Caco-2 (cell line): Measurements from ENCODE around the gene SANBR. TPM values are rescaled to one million over a fixed set of nuclear protein-coding genes. Genes with fewer than 3 reads are reported as not detected.

ENCODE experiments used
- BruUV-seq: library from RNA; stranded (reverse); fragments of 400-500 nt; replicated peaks from 2 replicates; lab custom pipeline; 2021; lab: Mats Ljungman, UMichigan
- CTCF ChIA-PET: fragments of 300-600 bp; sonication (Branson Sonifier 250); formaldehyde crosslinking; loops from one replicate; lab custom pipeline; 2022; ENCODE audit warnings: antibody characterized with exemption; lab: Charles Lee
- POLR2A ChIA-PET: fragments of 300-600 bp; sonication (Branson Sonifier 250); formaldehyde crosslinking; loops from one replicate; lab custom pipeline; 2022; ENCODE audit warnings: antibody characterized with exemption; lab: Charles Lee
- DNase-seq, 2 experiments: peaks; one replicate each; pipeline versions ENCODE4 v3.0.0 to v3.0.0-alpha.2; 2020 to 2022
- H3K27me3 ChIP-seq: replicated peaks from 2 replicates; pipeline ENCODE4 v1.6.0; 2011; ENCODE audit warnings: low read length; ENCODE audit not compliant: control insufficient read depth, insufficient read depth
- H3K36me3 ChIP-seq: 2 replicates; pipeline ENCODE4 v1.5.1; 2011; ENCODE audit warnings: low read length; ENCODE audit not compliant: control insufficient read depth, insufficient read depth
- H3K4me1 ChIP-seq: fragments of 250-450 bp; sonication (Bioruptor Pico); 2 replicates; pipeline ENCODE4 v1.5.1; 2020; ENCODE audit warnings: mild to moderate bottlenecking
- H3K4me3 ChIP-seq: 2 replicates; pipeline ENCODE4 v1.5.1; 2011; ENCODE audit warnings: low read depth, mild to moderate bottlenecking, control low read depth, low read length
- H3K9me3 ChIP-seq: fragments of 250-450 bp; sonication (Bioruptor Pico); 2 replicates; pipeline ENCODE4 v1.5.1; 2020; ENCODE audit warnings: mild to moderate bottlenecking, moderate library complexity
- H3K27ac Mint-ChIP-seq: one replicate; pipeline ENCODE4 v1.8.0; 2022; ENCODE audit warnings: mixed read lengths; ENCODE audit not compliant: unreplicated experiment
- H3K27me3 Mint-ChIP-seq: one replicate; pipeline ENCODE4 v1.8.0; 2022; ENCODE audit warnings: mixed read lengths; ENCODE audit not compliant: insufficient read depth, unreplicated experiment
- H3K36me3 Mint-ChIP-seq: one replicate; pipeline ENCODE4 v1.8.0; 2022; ENCODE audit warnings: mild to moderate bottlenecking, mixed read lengths; ENCODE audit not compliant: insufficient read depth, unreplicated experiment
- H3K4me1 Mint-ChIP-seq: one replicate; pipeline ENCODE4 v1.8.0; 2022; ENCODE audit warnings: low read depth, mixed read lengths; ENCODE audit not compliant: unreplicated experiment
- H3K4me3 Mint-ChIP-seq: one replicate; pipeline ENCODE4 v1.8.0; 2022; ENCODE audit warnings: mild to moderate bottlenecking, moderate library complexity, mixed read lengths; ENCODE audit not compliant: unreplicated experiment
- H3K9me3 Mint-ChIP-seq: one replicate; pipeline ENCODE4 v1.8.0; 2022; ENCODE audit warnings: mixed read lengths; ENCODE audit not compliant: unreplicated experiment
- intact Hi-C: fragments of 100-400 bp; cut with micrococcal nuclease; formaldehyde crosslinking; loops from one replicate; pipeline ENCODE4 v1.10.0; 2022; ENCODE audit not compliant: unreplicated experiment
- total RNA-seq: library from RNA; stranded (reverse); gene quantifications from 2 replicates; pipeline ENCODE4 v1.2.3, GENCODE V29; 2022
- TF ChIP-seq, protein P1 (sequence below), 2 experiments: fragments of 200-600 bp in 1 of 2; IDR thresholded peaks; 1 replicate in 1 of 2; 2 replicates in 1 of 2; pipeline versions ENCODE4 v1.5.1 to v1.8.0; 2011 to 2022; ENCODE audit warnings: antibody characterized with exemption in 1 of 2, control low read depth in 1 of 2, inconsistent platforms in 1 of 2, low read depth in 1 of 2, low read length in 1 of 2, mild to moderate bottlenecking in 1 of 2, moderate library complexity in 1 of 2; ENCODE audit not compliant: insufficient read depth in 1 of 2, severe bottlenecking in 1 of 2, unreplicated experiment in 1 of 2

SANBR gene
- total RNA-seq, 1 experiment from 2014 or later: 14.3 TPM

- DNase-seq: no peak
- intact Hi-C loops: no loop called here
- Mint-ChIP-seq H3K36me3 (no peaks in the 10 kb centered on the region), H3K9me3 (no peaks in the 10 kb centered on the region), H3K4me3 (no peak overlapping the region), H3K27ac (no peak overlapping the region), H3K4me1 (no peaks in the 10 kb centered on the region), H3K27me3 (no peaks in the 10 kb centered on the region)
- Histone ChIP-seq H3K27me3 (no peaks in the 10 kb centered on the region), H3K9me3 (no peaks in the 10 kb centered on the region), H3K4me3 (no peak overlapping the region), H3K4me1 (no peaks in the 10 kb centered on the region), H3K36me3 (no peaks in the 10 kb centered on the region)
- ChIA-PET POLR2A (no interaction called here), CTCF (interaction anchor here (0.6 kb wide), 1 partner anchor 70 kb away, joined by 4 read pairs; no protein-coding TSS in a partner anchor)
- TF ChIP-seq, protein P1, sequence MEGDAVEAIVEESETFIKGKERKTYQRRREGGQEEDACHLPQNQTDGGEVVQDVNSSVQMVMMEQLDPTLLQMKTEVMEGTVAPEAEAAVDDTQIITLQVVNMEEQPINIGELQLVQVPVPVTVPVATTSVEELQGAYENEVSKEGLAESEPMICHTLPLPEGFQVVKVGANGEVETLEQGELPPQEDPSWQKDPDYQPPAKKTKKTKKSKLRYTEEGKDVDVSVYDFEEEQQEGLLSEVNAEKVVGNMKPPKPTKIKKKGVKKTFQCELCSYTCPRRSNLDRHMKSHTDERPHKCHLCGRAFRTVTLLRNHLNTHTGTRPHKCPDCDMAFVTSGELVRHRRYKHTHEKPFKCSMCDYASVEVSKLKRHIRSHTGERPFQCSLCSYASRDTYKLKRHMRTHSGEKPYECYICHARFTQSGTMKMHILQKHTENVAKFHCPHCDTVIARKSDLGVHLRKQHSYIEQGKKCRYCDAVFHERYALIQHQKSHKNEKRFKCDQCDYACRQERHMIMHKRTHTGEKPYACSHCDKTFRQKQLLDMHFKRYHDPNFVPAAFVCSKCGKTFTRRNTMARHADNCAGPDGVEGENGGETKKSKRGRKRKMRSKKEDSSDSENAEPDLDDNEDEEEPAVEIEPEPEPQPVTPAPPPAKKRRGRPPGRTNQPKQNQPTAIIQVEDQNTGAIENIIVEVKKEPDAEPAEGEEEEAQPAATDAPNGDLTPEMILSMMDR (IDR thresholded peaks at IDR 0.05; ENCODE audit: insufficient read depth in 1 of 2, low read depth in 1 of 2, low read length in 1 of 2, severe bottlenecking in 1 of 2, unreplicated experiment in 1 of 2): no peak
- BruUV-seq: no TSS peak
Measured at GRCh38 chr2:61096438-61096837, 30.8 kb downstream of the SANBR start.

- H3K27me3 ChIP-seq: no peaks in the 10 kb centered on the region
- H3K9me3 Mint-ChIP-seq: no peaks in the 10 kb centered on the region
- H3K36me3 Mint-ChIP-seq: no peaks in the 10 kb centered on the region
- H3K4me3 ChIP-seq: no peak overlapping the region
- no peak overlapping the region for H3K4me3 Mint-ChIP-seq
- TF ChIP-seq, protein P1 (IDR thresholded peaks at IDR 0.05; ENCODE audit: insufficient read depth in 1 of 2, low read depth in 1 of 2, low read length in 1 of 2, severe bottlenecking in 1 of 2, unreplicated experiment in 1 of 2): no peak
- DNase-seq: no peak
- CTCF ChIA-PET: no interaction called here
- no TSS peak for BruUV-seq
- no peaks in the 10 kb centered on the region for H3K4me1 ChIP-seq
- POLR2A ChIA-PET: interaction anchor here (0.6 kb wide), 1 partner anchor 36 kb away, joined by 10 read pairs; no protein-coding TSS in a partner anchor
- no peaks in the 10 kb centered on the region for H3K4me1 Mint-ChIP-seq
- no peak overlapping the region for H3K27ac Mint-ChIP-seq
- H3K36me3 ChIP-seq: no peaks in the 10 kb centered on the region
- H3K9me3 ChIP-seq: no peaks in the 10 kb centered on the region
- intact Hi-C loops: no loop called here
- H3K27me3 Mint-ChIP-seq: no peaks in the 10 kb centered on the region
Measured at GRCh38 chr2:61100801-61101200, 35.1 kb downstream of the SANBR start.

- no peaks in the 10 kb centered on the region for H3K27me3 Mint-ChIP-seq
- TF ChIP-seq, protein P1 (IDR thresholded peaks at IDR 0.05; ENCODE audit: insufficient read depth in 1 of 2, low read depth in 1 of 2, low read length in 1 of 2, severe bottlenecking in 1 of 2, unreplicated experiment in 1 of 2): no peak
- DNase-seq: no peak
Measured at GRCh38 chr2:61109291-61109690, 43.6 kb downstream of the SANBR start.

More at GRCh38 chr2:61109291-61109690, 43.6 kb downstream of the SANBR start:
- POLR2A ChIA-PET: no interaction called here
- Mint-ChIP-seq H3K4me1 (no peaks in the 10 kb centered on the region), H3K27ac (no peak overlapping the region), H3K36me3 (peaks cover 11% of the 10 kb centered on the region), H3K4me3 (no peak overlapping the region), H3K9me3 (peaks cover 12% of the 10 kb centered on the region)
- Histone ChIP-seq H3K36me3 (no peaks in the 10 kb centered on the region), H3K9me3 (no peaks in the 10 kb centered on the region), H3K27me3 (no peaks in the 10 kb centered on the region), H3K4me1 (no peaks in the 10 kb centered on the region), H3K4me3 (no peak overlapping the region)
- intact Hi-C loops: no loop called here
- CTCF ChIA-PET: no interaction called here
- no TSS peak for BruUV-seq
